ENCODE measurements around the gene UNC5C. TPM values are rescaled to one million over a fixed set of nuclear protein-coding genes. Genes with fewer than 3 reads are reported as not detected.

The UNC5C gene
- polyA plus RNA-seq, 1 of the 3 experiments (the other 2 are of a cell fraction), result 3.3 TPM

DNA sequence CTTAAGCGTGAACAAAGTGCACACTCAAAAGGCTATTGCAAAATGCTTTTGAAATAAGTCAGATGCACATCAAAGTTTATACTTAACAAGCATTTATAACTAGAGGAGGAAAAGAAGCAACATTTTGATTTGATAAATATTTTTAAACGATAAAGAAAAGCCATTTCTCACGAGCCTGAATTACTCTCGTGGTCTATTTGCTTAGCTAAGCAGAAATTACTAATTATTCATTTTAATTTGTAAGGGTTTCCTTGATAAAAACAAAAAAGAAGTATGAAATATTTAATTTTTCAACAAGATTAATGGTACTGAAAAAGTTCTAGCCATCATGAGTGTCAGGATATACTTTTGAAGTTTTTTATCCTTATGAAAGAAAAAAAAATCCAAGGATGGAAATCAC, 78.2 kb downstream of the UNC5C start:
- H3K36me3 ChIP-seq (replicated peaks in 1 of 2; ENCODE audit: control insufficient read depth in 1 of 2, insufficient read depth in 2 of 2, low read length in 1 of 2), result no peaks in the 10 kb centered on the region
- H3K9me3 ChIP-seq, result no peaks in the 10 kb centered on the region
- no peak overlapping the region for H3K9ac ChIP-seq
- H3K4me3 ChIP-seq (ENCODE audit: low read depth in 2 of 2, low read length in 1 of 2), result no peak overlapping the region
- H3K27ac ChIP-seq (ENCODE audit: low read depth in 2 of 2, low read length in 1 of 2), result no peak overlapping the region
- 89% methylated on average over 4 of the region's 4 CpGs for WGBS (ENCODE audit: low lambda C conversion rate)
- H3K79me2 ChIP-seq (ENCODE audit: insufficient read depth), result no peaks in the 10 kb centered on the region
- H3K4me2 ChIP-seq, result no peak overlapping the region
- no peaks in the 10 kb centered on the region for H3K9me2 ChIP-seq
- TF ChIP-seq NRF1 (IDR thresholded peaks at IDR 0.05; ENCODE audit: low read depth, low read length) (no peak), RFX5 (IDR thresholded peaks at IDR 0.05; ENCODE audit: low read length) (no peak), TCF12 (IDR thresholded peaks at IDR 0.05) (no peak), MEF2A (IDR thresholded peaks at IDR 0.05; ENCODE audit: borderline replicate concordance, low read depth) (no peak), GABPA (IDR thresholded peaks at IDR 0.05; ENCODE audit: low read depth) (no peak), YY1 (IDR thresholded peaks at IDR 0.05; ENCODE audit: low read depth) (no peak), NFIC (IDR thresholded peaks at IDR 0.05; ENCODE audit: borderline replicate concordance) (no peak)
- TF ChIP-seq, protein P1, sequence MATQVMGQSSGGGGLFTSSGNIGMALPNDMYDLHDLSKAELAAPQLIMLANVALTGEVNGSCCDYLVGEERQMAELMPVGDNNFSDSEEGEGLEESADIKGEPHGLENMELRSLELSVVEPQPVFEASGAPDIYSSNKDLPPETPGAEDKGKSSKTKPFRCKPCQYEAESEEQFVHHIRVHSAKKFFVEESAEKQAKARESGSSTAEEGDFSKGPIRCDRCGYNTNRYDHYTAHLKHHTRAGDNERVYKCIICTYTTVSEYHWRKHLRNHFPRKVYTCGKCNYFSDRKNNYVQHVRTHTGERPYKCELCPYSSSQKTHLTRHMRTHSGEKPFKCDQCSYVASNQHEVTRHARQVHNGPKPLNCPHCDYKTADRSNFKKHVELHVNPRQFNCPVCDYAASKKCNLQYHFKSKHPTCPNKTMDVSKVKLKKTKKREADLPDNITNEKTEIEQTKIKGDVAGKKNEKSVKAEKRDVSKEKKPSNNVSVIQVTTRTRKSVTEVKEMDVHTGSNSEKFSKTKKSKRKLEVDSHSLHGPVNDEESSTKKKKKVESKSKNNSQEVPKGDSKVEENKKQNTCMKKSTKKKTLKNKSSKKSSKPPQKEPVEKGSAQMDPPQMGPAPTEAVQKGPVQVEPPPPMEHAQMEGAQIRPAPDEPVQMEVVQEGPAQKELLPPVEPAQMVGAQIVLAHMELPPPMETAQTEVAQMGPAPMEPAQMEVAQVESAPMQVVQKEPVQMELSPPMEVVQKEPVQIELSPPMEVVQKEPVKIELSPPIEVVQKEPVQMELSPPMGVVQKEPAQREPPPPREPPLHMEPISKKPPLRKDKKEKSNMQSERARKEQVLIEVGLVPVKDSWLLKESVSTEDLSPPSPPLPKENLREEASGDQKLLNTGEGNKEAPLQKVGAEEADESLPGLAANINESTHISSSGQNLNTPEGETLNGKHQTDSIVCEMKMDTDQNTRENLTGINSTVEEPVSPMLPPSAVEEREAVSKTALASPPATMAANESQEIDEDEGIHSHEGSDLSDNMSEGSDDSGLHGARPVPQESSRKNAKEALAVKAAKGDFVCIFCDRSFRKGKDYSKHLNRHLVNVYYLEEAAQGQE (IDR thresholded peaks at IDR 0.05; ENCODE audit: low read depth, low read length), result no peak
- TF ChIP-seq, protein P2, sequence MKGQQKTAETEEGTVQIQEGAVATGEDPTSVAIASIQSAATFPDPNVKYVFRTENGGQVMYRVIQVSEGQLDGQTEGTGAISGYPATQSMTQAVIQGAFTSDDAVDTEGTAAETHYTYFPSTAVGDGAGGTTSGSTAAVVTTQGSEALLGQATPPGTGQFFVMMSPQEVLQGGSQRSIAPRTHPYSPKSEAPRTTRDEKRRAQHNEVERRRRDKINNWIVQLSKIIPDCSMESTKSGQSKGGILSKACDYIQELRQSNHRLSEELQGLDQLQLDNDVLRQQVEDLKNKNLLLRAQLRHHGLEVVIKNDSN (IDR thresholded peaks at IDR 0.05; ENCODE audit: borderline replicate concordance, low read depth), result no peak
- TF ChIP-seq, protein P3, sequence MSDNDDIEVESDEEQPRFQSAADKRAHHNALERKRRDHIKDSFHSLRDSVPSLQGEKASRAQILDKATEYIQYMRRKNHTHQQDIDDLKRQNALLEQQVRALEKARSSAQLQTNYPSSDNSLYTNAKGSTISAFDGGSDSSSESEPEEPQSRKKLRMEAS (IDR thresholded peaks at IDR 0.05; ENCODE audit: low read depth), result no peak
- DNase-seq, result no peak
- CTCF ChIA-PET, result no interaction called here
- H3F3A ChIP-seq (replicated peaks; ENCODE audit: insufficient read depth), result no peaks in the 10 kb centered on the region
- no peak overlapping the region for H2AFZ ChIP-seq (ENCODE audit: low read depth)
- H3K4me1 ChIP-seq (ENCODE audit: control insufficient read depth in 1 of 2, insufficient read depth in 2 of 2, low read depth in 1 of 2, low read length in 1 of 2), result peaks cover 0 to 12% of the 10 kb centered on the region in 2 experiments; a peak in 2 of 4 replicates
- no peaks in the 10 kb centered on the region for H4K20me1 ChIP-seq (ENCODE audit: insufficient read depth)
- POLR2A ChIA-PET, result no interaction called here
- no peaks in the 10 kb centered on the region for H3K27me3 ChIP-seq (ENCODE audit: insufficient read depth)

DNA sequence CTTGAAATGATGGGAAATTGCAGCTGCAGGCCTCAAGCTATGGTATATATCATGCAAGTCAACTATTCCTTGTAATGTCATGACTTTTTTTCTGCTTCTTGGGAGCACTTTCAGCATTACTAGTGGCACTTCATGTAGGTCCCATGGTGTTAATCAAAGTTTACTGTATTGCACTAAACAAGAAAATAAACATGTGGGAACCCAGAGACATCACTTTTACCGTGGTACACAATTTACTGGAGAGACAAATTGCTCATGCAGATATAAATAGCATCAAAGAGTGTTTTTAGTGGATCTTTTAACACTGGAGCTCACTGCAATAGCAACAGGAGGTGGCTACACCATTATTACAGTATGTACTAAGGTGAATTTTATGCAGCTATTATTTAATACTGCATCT, 79.2 kb downstream of the UNC5C start:
- Histone ChIP-seq H2AFZ (ENCODE audit: low read depth) (no peak overlapping the region), H3K9me2 (no peaks in the 10 kb centered on the region), H3K4me1 (ENCODE audit: control insufficient read depth in 1 of 2, insufficient read depth in 2 of 2, low read depth in 1 of 2, low read length in 1 of 2) (peaks cover 0 to 14% of the 10 kb centered on the region in 2 experiments; a peak in 2 of 4 replicates), H3F3A (replicated peaks; ENCODE audit: insufficient read depth) (no peaks in the 10 kb centered on the region), H3K4me2 (no peak overlapping the region), H3K79me2 (ENCODE audit: insufficient read depth) (no peaks in the 10 kb centered on the region), H4K20me1 (ENCODE audit: insufficient read depth) (no peaks in the 10 kb centered on the region), H3K27ac (ENCODE audit: low read depth in 2 of 2, low read length in 1 of 2) (no peak overlapping the region), H3K27me3 (ENCODE audit: insufficient read depth) (no peaks in the 10 kb centered on the region), H3K4me3 (ENCODE audit: low read depth in 2 of 2, low read length in 1 of 2) (no peak overlapping the region), H3K9me3 (no peaks in the 10 kb centered on the region), H3K9ac (no peak overlapping the region), H3K36me3 (replicated peaks in 1 of 2; ENCODE audit: control insufficient read depth in 1 of 2, insufficient read depth in 2 of 2, low read length in 1 of 2) (no peaks in the 10 kb centered on the region)
- POLR2A ChIA-PET, result no interaction called here
- CTCF ChIA-PET, result interaction anchor here (1.0 to 1.3 kb wide), 3 partner anchors 22 to 313 kb away, joined by 3 to 4 read pairs (median 4); no protein-coding TSS in a partner anchor
- WGBS (ENCODE audit: low lambda C conversion rate), result 65% methylated on average over 1 of the region's 1 CpG
- TF ChIP-seq, protein P4, sequence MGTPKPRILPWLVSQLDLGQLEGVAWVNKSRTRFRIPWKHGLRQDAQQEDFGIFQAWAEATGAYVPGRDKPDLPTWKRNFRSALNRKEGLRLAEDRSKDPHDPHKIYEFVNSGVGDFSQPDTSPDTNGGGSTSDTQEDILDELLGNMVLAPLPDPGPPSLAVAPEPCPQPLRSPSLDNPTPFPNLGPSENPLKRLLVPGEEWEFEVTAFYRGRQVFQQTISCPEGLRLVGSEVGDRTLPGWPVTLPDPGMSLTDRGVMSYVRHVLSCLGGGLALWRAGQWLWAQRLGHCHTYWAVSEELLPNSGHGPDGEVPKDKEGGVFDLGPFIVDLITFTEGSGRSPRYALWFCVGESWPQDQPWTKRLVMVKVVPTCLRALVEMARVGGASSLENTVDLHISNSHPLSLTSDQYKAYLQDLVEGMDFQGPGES (IDR thresholded peaks at IDR 0.05; ENCODE audit: low read depth, low read length), result no peak
- TF ChIP-seq NRF1 (IDR thresholded peaks at IDR 0.05; ENCODE audit: low read depth, low read length) (no peak), YY1 (IDR thresholded peaks at IDR 0.05; ENCODE audit: low read depth) (no peak), TCF12 (IDR thresholded peaks at IDR 0.05) (no peak)
- TF ChIP-seq, protein P5, sequence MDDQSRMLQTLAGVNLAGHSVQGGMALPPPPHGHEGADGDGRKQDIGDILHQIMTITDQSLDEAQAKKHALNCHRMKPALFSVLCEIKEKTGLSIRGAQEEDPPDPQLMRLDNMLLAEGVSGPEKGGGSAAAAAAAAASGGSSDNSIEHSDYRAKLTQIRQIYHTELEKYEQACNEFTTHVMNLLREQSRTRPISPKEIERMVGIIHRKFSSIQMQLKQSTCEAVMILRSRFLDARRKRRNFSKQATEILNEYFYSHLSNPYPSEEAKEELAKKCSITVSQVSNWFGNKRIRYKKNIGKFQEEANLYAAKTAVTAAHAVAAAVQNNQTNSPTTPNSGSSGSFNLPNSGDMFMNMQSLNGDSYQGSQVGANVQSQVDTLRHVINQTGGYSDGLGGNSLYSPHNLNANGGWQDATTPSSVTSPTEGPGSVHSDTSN (IDR thresholded peaks at IDR 0.05), result no peak
- no peak for DNase-seq
